Body of pancreas (tissue), 4 donors: ENCODE data around the gene CA12. TPM values are rescaled to one million over a fixed set of nuclear protein-coding genes. Genes with fewer than 3 reads are reported as not detected.

Source experiments
- ATAC-seq: fragments of 150-250 bp; one replicate; pipeline ENCODE4 v1.9.1; 2016
- DNase-seq, 4 donors: peaks; one replicate each; pipeline ENCODE4 v3.0.0-alpha.2; 2019
- H3K27ac ChIP-seq, 4 donors: fragments of 200-600 bp; sonication (generic); 1 replicate in 3 of 4; 2 replicates in 1 of 4; pipeline versions ENCODE4 v1.5.1 to v1.6.1; 2016 to 2019; ENCODE audit warnings: mild to moderate bottlenecking in 1 of 4, mixed read lengths in 1 of 4, moderate library complexity in 1 of 4
- H3K27me3 ChIP-seq, 2 donors: fragments of 200-600 bp; sonication (generic); one replicate each; pipeline ENCODE4 v1.6.0; 2016; ENCODE audit warnings: mild to moderate bottlenecking in 1 of 2
- H3K36me3 ChIP-seq, 2 donors: fragments of 200-600 bp; sonication (generic); replicated peaks in 1 of 2; 2 replicates each; pipeline ENCODE4 v1.5.1; 2016; ENCODE audit warnings: low read depth in 2 of 2; ENCODE audit not compliant: insufficient read depth in 1 of 2
- H3K4me1 ChIP-seq: fragments of 200-600 bp; sonication (generic); one replicate; pipeline ENCODE4 v1.6.0; 2016
- H3K4me3 ChIP-seq, 2 donors: fragments of 200-600 bp; sonication (generic); 1 replicate in 1 of 2; 2 replicates in 1 of 2; pipeline ENCODE4 v1.5.1; 2016 to 2019
- H3K9me3 ChIP-seq, 3 donors: fragments of 200-600 bp; sonication (generic); 1 replicate in 2 of 3; 2 replicates in 1 of 3; pipeline ENCODE4 v1.5.1; 2016
- POLR2A ChIP-seq, 3 donors: fragments of 450-650 bp; IDR thresholded peaks; one replicate each; pipeline ENCODE4 v1.6.1; 2016; ENCODE audit warnings: antibody characterized with exemption in 3 of 3, mild to moderate bottlenecking in 2 of 3
- WGBS, 2 donors: methylation state at CpG; one replicate each; pipeline ENCODE4 v1.1.5; 2017; 5-methylcytosine and 5-hydroxymethylcytosine counted together
- intact Hi-C: fragments of 100-400 bp; cut with DNase I; formaldehyde crosslinking; loops from one replicate; pipeline ENCODE4 v1.15.1; 2023
- total RNA-seq, 2 donors: library from RNA; depleted of rRNA; stranded (reverse); fragments of >200 nt; gene quantifications; one replicate each; pipeline ENCODE4 v1.1.0, GENCODE V29; 2016
- TF ChIP-seq, protein P1 (sequence below), 7 experiments: fragments of 450-650 bp in 4 of 7; fragments of 200-600 bp in 3 of 7; sonication (generic) in 3 of 7; IDR thresholded peaks; one replicate each; pipeline ENCODE4 v1.5.1; 2016 to 2019; ENCODE audit warnings: antibody characterized with exemption in 7 of 7

The CA12 gene
- total RNA-seq, 2 donors from 2014 or later: 16.1 to 25.7 TPM

DNA sequence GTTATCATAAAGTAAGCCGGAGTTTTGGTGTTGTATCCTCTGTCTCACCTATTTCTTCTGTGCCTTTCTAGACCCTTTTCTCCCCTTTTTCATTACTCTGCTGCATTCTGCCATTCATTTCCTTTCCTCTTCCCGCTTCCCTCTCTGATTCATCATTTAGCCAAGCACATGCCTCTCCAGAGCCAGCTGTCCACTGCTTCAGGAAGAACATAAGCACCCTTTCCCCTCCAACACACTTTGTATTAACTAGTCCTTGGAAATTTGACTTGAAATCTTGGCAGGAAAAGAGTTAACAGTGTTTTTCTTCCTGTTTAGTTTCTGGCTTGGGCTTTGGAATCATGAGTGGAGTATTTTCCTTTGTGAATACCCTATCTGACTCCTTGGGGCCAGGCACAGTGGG lies 94.5 kb downstream of the CA12 start:
- Histone ChIP-seq H3K4me1 (peaks cover 5% of the 10 kb centered on the region), H3K36me3 (peaks cover 0 to 1% of the 10 kb centered on the region in 2 donors), H3K9me3 (no peaks in the 10 kb centered on the region), H3K27ac (no peak overlapping the region), H3K27me3 (no peaks in the 10 kb centered on the region), H3K4me3 (no peak overlapping the region)
- no peak for TF ChIP-seq POLR2A (IDR thresholded peaks at IDR 0.05)
- TF ChIP-seq, protein P1, sequence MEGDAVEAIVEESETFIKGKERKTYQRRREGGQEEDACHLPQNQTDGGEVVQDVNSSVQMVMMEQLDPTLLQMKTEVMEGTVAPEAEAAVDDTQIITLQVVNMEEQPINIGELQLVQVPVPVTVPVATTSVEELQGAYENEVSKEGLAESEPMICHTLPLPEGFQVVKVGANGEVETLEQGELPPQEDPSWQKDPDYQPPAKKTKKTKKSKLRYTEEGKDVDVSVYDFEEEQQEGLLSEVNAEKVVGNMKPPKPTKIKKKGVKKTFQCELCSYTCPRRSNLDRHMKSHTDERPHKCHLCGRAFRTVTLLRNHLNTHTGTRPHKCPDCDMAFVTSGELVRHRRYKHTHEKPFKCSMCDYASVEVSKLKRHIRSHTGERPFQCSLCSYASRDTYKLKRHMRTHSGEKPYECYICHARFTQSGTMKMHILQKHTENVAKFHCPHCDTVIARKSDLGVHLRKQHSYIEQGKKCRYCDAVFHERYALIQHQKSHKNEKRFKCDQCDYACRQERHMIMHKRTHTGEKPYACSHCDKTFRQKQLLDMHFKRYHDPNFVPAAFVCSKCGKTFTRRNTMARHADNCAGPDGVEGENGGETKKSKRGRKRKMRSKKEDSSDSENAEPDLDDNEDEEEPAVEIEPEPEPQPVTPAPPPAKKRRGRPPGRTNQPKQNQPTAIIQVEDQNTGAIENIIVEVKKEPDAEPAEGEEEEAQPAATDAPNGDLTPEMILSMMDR (IDR thresholded peaks at IDR 0.05): no peak
- no peak for ATAC-seq
- no peak for DNase-seq
- WGBS, 2 donors: 81 to 85% methylated on average over 2 of the region's 2 CpGs
- intact Hi-C loops: no loop called here

DNA sequence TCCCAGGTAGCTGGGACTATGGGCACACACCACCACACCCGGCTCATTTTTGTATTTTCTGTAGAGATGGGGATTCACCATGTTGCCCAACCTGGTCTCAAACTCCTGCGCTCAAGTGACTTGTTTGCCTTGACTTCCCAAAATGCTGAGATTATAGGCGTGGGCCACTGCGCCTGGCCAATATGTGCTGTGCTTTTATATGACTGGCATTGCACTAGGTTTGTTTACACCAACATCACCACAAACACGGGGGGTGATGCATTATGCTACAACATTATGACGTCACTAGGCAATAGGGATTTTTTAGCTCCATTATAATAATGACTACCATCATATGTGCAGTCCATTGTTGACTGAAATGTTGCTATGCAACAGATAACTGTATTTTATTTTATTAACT lies 97.3 kb downstream of the CA12 start:
- Histone ChIP-seq H3K27me3 (no peaks in the 10 kb centered on the region), H3K4me1 (peaks cover 5% of the 10 kb centered on the region), H3K36me3 (peaks cover 0 to 1% of the 10 kb centered on the region in 2 donors), H3K9me3 (no peaks in the 10 kb centered on the region), H3K4me3 (no peak overlapping the region), H3K27ac (no peak overlapping the region)
- ATAC-seq (no peak), DNase-seq (no peak)
- intact Hi-C loops: no loop called here
- no peak for TF ChIP-seq POLR2A (IDR thresholded peaks at IDR 0.05)
- TF ChIP-seq, protein P1 (IDR thresholded peaks at IDR 0.05): no peak
- WGBS, 2 donors: 93 to 94% methylated on average over 5 to 6 of the region's 6 CpGs

DNA sequence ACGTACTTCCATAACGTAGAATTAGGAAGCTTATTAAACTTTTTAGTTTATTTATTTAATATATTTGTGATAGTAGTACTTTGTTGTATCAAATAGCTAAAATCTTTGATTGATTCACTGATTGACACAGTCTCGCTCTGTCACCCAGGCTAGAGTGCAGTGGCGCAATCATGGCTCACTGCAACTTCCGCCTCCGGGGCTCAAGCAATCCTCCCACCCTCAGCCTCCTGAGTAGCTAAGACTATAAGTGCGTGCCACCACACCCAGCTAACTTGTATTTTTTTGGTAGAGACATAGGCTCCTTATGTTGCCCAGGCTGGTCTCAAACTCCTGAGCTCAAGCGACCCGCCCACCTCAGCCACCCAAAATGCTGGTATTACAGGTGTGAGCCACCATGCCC lies 98.5 kb downstream of the CA12 start:
- H3K9me3 ChIP-seq: no peaks in the 10 kb centered on the region
- H3K4me1 ChIP-seq: peaks cover 2% of the 10 kb centered on the region
- no peaks in the 10 kb centered on the region for H3K27me3 ChIP-seq
- intact Hi-C loops: no loop called here
- H3K27ac ChIP-seq: peak overlapping the region in 1 of 4 donors; percentile 26
- ATAC-seq: no peak
- TF ChIP-seq, protein P1 (IDR thresholded peaks at IDR 0.05): no peak
- no peak for TF ChIP-seq POLR2A (IDR thresholded peaks at IDR 0.05)
- peak in 1 of 4 donors; percentile 51 for DNase-seq
- 86% methylated on average over 9 of the region's 9 CpGs for WGBS, 2 donors
- no peaks in the 10 kb centered on the region for H3K36me3 ChIP-seq
- H3K4me3 ChIP-seq: no peak overlapping the region

DNA sequence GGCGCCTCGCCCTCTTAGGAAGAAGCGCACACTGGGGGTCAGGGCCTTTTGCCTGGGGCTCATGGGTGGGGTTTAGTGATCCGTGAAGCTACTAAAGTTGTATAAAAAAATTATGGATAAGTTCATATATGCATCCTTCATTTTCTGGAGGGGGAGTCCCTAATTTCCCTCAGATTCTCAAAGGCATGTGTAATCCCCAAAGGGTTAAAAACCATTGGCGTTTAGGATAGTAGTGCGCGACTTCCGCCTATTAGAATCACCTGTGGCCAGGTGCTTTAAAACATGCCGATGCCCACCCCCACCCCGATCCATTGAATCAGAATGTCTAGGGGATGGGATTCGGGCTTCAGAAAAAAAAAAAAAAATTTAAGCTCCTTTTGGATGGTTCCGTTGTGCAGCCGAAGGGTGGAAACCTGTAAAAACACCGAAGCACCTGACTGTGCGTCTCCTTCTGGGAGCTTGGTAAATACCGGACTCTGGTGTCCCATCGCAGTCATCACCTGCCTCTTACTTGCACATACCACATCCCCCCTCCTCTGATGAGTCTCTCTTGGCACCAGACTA lies 103.7 kb downstream of the CA12 start:
- peak overlapping the region; percentile 66 to 68 for H3K4me3 ChIP-seq
- WGBS, 2 donors: 5 to 6% methylated on average over 17 of the region's 17 CpGs
- intact Hi-C loops: no loop called here
- peak overlapping the region; percentile 56 to 85 (median 69) for H3K27ac ChIP-seq
- peaks cover 10% of the 10 kb centered on the region for H3K4me1 ChIP-seq
- no peaks in the 10 kb centered on the region for H3K36me3 ChIP-seq
- DNase-seq (peak in 2 of 4 donors; percentile 13 to 22), ATAC-seq (peak; percentile 17)
- H3K9me3 ChIP-seq: no peaks in the 10 kb centered on the region
- no peaks in the 10 kb centered on the region for H3K27me3 ChIP-seq
- TF ChIP-seq, protein P1 (IDR thresholded peaks at IDR 0.05): no peak
- TF ChIP-seq POLR2A (IDR thresholded peaks at IDR 0.05): no peak
